ENCODE data around the gene NBAS. TPM values are rescaled to one million over a fixed set of nuclear protein-coding genes. Genes with fewer than 3 reads are reported as not detected.

Gene NBAS
- total RNA-seq = 135 and 150 TPM in 2 replicates

GRCh38 chr2:15560988-15561573 is at the start of gene NBAS:
TSS of gene NBAS (minus strand) at chr2:15561334. CDS start at chr2:15561304, 30 bp downstream.

GRCh38 chr2:15591692-15592463 is 30.7 kb upstream of the NBAS start, which contains the start of gene DDX1:
TSS of gene DDX1 (plus strand) at chr2:15591868. CDS start at chr2:15591934, 66 bp downstream.

Other genes with a start within 250 kb of the NBAS start
- 94.1 and 105 TPM in 2 replicates for gene DDX1, start 30.5 kb upstream of the NBAS start, total RNA-seq